GM21515 (cell line): ENCODE measurements around the gene ROR1.

Experiments
- ATAC-seq: cut with Tn5 transposase; IDR thresholded peaks from one replicate; pipeline ENCODE4 v1.9.1; 2021; ENCODE audit not compliant: unreplicated experiment

ROR1 gene

DNA sequence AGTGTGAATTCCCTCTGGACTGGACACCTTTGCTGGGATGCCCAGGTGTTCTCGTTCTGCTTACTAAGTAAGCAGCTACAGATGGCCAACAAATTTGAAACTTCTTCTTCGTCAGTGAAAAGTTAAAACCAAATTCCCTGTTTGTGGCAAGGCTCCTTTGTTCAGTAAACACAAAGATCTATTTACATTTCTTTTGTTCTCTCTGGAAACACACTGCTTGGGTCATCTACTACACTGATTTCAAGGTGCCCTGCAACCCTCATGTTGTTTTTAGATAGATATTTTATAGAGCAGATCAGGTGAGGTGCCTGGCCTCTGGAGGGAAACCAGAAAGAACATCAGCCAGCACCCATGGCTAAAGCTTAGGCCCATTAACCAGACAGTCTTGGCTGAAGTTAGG lies 272.4 kb downstream of the ROR1 start:
- no peak for ATAC-seq

DNA sequence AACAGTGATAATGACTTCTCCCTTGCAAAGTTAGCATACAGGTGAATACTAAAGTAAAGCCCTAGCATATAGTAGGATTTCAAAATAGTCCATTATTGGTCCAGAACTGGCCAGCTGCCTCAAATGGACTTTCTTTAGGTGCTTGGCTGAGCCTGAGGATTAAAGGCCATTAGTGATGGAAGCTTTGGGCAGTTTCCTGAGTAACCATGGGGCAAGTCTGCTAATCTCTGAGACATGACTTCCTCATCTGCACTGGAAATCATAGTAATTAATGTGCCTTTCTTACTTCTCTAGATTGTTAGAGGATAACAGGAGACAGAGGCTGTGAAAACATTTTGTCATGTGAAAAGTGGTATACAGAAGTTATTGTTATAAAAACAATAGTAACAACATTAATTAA lies 273.1 kb downstream of the ROR1 start:
- ATAC-seq: no peak

DNA sequence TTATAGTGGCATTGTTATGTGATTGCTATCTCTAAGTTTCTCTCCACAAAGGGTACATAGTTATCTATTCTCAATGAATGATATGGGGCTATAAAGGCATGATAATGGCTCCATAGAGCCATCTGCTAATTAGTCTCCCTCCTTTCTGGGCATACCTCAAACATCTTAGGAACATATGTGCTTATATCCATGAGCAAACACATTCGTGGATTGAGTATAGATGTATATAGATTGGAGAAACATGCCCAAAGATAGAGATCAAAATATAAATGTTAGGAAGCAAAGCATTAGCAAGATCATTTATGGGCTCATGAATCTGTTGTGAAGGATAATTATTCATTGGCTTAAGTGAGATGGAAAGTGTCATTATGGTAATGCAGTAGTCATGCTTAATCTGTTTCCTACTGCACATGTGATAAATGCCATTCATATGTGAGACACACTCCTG lies 273.8 kb downstream of the ROR1 start:
- no peak for ATAC-seq

DNA sequence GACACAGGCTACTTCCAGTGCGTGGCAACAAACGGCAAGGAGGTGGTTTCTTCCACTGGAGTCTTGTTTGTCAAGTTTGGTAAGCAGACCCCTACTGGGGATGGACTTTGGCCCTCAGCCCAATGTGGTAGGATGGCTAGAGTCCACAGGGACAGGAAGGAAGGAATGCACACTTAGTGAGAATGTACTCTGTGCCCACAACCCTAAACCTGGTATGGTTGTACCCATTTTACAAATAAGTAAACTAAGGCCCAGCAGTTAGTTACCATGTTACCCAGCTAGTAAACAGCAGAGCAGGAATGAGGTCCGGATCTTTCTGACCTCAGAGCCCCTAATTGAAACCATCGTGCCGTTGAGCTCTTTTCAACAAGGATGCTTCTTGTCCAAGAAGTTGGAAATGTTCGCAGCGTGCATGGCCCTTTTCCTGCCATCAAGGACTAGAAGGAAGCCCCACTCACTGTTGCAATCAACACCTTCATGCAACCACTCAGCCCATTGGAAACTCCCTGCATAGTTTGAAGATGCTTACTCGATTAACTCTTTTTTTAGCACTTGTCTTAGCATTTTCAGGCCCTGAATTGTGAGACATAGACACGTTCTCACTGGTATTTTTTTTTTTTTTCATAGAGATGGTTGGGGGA lies 276.2 kb downstream of the ROR1 start:
- ATAC-seq: no peak

DNA sequence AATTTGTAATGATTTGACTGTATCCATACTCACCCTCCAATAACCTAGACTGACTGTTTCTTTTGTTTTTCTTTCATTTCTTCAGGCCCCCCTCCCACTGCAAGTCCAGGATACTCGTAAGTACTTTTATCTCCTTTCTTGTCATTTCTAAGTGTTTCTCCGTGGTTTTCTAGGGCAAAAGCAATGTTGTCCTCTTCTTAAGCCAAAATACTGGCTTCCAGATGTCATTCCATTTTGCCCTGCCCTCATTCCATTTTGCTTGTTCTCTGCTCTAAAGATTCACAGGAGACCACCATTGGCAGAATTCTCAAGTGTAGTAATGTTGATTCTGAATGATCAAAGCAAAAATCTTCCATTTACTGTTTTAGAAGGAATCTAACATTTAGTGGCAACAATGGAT lies 276.8 kb downstream of the ROR1 start:
- ATAC-seq: no peak

DNA sequence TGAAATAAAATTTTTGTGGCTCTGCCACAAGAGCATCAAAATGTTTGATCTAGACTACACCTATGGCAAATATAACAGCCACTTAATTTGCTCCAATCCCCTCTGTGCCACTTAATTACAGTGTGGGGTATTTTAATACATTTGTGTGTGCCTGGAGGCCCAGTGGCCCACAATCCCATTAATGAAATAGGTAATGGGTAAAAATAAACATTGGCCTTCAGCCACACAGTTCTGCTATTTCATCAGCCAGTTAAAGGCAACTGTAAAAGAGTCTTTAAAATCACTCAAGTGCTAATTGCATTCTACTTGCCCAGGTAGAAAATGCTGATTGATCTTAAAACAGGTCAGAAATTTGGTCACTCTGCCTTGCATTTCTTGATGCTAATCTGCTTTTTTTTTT lies 278.0 kb downstream of the ROR1 start:
- ATAC-seq: no peak

DNA sequence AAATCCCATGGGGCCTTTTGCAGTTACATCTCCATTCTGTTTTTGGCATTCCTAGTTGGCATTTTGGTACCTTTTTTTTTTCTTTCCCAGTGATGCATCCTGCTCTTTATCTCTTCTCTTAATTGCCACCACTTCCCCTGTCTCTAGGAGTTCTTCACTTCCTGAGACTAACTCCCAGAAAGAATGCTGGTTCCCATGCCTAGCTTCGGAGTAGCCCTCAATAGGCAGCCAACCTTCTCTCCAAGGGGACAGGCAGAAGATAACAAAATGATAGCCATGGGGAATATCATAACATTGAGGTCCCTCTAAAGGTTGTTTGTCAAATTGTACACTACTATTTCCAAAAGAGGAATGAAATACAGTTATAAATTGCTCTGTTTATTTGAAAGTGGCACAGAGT lies 279.0 kb downstream of the ROR1 start:
- ATAC-seq: no peak

DNA sequence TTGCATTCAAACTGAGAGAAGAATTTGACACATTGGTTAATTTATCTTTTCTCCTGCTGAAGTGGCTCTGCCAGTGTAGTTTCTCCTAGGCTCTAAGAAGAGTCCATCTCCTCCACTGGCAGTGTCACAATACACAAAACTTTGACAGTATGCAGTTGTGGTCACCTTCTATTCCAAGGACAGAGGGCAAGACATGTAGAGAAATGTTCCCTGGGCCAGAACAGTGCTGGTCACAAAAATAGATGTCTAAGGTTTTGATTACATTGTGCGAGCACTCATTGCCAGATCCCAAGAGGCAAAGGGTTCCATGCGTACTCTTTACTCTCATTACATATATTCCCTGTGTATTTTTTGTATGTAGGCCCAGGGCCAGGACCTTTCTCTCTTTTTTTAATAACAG lies 281.5 kb downstream of the ROR1 start:
- ATAC-seq: no peak

DNA sequence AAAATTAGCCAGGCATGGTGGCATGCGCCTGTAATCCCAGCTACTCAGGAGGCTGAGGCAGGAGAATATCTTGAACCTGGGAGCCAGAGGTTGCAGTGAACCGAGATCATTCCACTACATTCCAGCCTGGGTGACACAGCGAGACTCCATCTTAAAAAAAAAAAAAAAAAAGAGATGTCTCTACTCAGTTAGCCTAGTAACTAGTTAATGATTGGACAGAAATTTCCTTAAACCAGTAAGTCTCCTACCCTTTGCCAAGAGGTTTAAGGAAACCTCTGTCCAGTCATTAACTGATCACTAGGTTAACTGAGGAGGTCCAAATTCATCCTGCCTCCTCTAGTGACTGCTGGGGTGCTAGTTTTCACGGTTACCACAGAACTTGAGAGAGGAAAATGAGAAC lies 285.7 kb downstream of the ROR1 start:
- no peak for ATAC-seq

DNA sequence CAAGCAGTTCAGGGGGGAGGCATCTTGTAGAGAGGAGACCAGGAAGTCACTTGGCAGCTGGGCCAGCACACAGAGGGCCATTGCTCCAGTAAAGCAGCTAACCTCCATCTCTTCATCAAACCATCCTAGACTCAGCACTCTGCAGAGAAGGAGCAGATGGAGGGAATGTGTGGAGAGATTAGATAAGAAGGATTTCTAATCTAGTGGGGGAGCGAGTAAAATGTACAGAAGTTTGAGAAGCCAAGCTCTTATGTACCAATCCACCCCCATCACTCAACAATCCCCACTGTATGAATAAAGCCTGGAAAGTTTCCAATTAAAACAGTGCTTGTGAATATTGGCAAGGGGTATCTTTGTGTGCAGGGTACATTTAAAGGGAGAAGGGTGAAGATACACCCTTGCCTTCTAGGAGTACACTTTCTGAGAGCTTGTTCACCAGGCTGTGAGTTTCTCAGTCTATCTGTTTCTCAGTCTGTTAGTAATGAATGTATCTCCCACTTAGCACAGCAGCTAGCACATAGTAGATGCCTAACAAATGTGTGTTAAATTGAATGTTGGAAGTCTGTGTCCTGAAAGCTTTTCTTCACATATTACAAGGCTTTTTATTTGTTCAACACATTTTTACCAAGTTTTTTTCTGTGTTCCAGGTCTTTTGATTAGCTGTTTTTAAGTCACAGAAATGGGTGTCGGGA lies 286.9 kb downstream of the ROR1 start:
- ATAC-seq: no peak

DNA sequence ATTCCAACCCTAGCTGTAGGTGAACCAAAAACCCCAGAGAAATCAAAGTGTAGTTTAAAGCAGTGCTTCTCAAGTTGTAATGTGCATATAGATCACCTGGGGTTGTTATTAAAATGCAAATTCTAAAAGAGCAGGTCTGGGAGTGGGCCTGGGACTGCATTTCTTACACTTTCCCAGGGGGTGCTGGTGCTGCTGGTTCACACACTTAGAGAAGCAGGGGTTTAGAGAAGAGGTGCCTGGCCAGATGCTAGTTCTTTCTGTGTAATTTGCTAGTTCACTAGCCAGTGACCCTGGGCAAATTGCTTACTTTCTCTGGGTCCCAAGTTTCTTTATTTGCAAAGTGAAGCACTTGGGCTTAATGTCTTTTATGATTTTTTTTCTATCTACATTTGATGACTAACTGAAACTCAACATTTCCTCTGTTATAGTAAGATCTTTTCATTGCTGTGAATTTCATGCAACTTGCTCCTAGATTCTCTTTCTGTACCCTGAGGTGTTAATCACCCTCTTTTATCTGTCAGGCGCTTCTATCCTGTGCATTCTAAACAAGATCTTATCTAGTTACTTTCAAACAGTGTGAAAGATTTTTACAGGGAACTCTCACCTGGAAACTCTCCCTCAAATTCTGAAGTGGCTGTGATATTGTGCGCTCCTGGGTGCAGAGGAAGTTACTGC lies 287.8 kb downstream of the ROR1 start:
- no peak for ATAC-seq

DNA sequence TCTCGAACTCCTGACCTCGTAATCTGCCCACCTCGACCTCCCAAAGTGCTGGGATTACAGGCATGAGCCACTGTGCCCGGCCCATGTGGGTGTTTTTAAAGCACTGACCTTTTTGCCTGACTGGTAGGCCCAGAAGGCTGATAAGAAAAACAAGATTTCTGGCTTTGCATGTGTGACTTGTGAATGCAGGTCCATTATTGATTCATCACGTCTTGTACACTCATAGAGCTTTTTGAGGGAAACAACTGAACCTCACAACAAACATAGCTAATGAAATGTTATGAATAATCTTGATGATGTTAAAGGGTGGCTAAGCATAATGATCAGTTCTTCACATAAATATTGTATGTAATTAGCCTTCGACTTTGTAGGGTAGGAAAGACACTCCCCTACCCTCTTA lies 288.7 kb downstream of the ROR1 start:
- ATAC-seq: no peak

DNA sequence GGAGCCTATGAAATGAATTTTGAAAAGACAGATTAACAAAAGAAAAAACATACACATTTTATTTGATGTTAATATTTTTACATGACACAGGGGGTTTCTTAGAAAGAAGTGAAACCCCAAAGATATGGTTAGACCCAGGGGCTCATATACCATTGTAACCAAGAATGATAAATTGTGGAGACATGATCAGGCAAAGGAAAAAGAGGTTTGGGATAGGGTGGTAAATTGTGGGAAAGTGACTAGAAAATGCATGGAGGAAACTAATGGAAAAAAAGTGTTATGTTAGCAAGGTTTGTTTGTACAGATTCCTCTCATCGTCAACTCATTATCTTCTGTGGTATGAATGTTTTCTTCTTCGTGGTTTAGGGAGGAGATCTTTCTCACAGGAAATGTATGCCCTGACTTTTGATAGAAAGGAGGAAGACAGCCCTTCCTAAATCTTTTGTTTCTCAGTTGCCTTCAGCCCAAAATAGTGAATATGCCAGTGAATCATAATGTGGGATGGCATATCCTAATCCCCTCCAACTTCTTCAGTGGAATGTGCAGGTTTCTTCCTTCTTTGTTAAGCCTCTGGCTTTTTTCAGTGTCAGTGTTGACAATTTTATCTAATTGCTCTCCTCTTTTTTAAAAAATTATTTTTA lies 289.2 kb downstream of the ROR1 start:
- ATAC-seq: no peak

DNA sequence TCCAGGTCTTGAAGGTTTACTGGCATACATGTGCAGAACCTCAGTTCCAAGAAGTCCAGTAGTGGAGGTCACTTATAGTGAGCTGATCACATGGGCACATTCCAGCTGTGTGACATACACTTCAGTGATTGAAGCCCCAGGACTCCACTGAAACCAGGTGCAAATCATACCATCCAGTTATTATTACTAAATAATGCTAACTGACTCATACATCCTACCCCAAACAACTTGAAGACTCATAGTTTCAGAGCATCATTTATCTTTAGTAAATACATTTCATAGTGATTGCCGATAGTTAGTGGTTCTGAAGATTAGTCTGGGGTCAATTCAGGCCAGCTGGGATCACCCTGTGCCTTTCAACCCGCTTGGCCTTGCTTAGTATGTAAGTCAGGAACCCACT lies 291.8 kb downstream of the ROR1 start:
- no peak for ATAC-seq

DNA sequence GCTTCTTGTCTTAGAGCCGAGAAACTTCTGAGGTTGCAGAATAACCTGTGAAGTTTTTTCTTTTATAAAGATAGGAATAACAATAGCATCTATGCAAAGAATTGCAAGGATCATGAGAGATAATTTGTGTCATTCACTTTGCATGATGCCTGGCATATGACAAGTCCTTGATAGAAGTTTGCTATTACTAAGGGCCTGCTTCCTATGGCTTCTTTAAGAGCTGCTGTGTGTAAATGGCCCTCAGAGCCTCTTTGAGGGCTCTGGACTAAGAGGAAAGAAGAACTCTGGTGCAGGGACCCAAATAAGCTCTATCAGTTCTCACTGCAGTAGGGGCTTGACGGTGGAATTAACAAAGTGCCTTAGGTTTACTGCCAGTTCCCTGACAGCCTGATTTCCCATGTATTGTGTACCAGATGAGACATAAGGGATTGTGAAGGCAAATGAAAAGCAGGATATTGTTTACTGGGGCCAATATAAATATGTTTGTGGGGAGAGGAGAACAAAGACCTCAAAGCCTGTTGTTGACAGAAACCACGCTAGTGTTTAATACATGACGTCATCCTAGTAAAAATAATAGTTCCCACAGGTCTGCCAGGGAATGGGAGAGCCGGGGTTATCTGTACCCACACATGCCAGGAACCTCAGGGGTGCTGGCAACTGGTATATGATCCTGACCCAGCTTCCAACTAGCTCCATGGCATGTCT lies 298.4 kb downstream of the ROR1 start:
- no peak for ATAC-seq

DNA sequence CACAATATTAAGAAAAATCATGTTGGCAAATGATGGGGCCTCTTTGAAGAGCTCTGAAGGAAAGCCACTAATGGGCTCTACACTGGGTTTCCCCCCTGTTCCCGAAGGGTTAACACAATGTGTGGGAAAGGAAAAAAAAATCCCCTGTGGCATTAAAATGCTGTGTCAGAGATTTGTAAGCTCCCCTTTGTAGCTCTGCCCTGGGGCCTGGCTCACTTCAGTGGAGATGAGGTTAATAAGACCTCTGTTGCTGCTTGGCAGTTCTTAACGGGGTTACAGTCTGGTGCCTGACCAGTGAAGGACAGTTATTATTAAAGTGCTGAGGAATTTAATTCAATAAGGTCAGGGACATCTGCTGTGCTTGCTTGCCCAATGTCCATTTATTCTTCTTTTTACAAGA lies 299.9 kb downstream of the ROR1 start:
- ATAC-seq: no peak

DNA sequence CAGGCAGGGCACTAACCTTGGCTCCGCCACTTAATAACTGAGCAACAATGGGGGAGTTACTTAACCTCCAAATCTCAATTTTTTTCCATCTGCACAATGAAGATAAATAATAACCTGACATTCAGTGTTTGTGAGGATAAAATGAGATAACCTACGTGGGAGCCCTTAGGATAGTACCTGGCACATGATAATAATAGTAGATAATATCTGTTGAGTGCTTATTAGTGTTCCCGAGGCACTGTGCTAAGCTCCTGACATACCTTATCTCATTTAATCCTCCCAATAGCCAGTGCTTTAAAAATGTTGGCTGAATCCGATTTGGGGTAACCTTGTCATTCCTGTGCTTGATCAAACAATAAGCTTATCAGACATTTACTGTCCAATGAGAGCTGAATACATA lies 300.9 kb downstream of the ROR1 start:
- ATAC-seq: no peak

DNA sequence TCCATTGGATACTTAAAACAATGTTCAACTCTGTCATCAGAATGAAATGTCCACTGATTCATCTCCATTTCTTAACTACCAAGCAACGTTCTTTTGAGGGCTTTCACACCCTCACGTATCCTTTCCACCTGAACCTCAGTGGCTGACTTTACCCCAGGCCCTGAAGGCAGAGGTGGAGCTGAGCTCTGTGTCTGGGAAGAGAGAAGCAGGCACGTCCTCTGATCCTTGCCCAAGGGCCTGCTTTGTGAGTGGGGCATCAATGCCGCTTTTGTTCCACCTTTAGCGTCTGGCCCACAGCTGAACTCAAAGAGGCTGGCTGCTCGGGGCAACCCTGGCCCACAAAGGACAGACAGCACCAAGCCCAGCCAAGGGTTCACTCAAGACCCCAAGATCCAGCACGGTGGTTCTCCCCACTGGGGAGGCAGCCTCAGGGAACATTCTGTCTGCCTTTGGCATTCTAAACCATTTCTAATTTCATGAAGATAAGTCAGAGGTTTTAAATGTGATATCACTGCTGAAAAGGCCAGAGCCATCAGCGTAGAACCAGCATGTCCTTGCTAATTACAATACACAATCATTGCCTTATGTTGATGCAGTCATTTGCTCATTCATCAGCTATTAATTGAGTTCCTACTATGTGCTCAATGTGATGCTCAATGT lies 303.6 kb downstream of the ROR1 start:
- no peak for ATAC-seq

DNA sequence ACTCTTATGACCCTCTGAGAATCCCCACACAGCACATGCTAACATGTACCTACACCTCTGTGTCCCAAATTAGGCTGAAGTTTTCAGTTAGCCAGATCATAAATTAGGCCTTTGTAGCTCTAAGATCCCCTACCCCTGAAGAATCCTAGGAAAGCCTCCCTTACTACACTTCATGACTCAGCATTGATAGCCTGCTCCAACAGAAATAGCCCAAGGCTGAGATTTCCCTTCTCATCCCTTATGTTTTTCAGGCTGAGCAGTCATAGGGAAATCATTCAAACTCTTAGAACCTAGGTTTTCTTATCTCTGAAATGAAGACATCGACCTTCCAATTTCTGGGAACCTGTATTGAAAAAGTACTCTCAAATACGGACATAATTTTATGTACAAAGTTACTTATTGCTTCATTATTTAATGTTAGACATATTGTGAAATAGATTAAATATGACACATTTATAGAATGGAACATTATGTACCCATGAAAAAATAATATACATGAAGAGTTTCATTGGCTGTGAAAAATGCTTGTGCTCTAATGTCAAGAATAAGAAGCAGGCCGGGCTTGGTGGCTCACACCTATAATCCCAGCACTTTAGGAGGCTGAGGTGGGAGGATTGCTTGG lies 307.2 kb downstream of the ROR1 start:
- no peak for ATAC-seq

DNA sequence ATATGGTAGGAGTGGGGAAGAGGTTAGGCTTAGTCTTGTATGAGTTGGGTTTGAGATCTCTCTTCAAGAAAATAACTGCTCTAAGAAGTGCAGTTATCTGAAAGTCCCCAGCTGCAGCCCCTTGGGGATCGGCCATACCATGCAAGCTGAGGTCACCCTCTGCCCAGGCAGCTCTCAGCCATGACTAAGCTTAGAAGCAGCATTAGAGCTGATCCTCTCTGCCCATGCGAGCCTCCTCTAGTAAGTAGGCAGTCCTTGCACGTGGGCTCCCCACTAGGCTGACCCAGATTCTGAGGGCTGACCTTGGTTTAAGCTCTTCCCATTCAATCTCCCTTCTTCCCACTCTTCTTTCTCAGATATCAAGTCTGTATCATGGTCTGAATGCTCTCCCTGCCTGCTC lies 308.6 kb downstream of the ROR1 start:
- no peak for ATAC-seq
